Stimulated activated naive CD4-positive, alpha-beta T cell treated with Interleukin-2 at 50 U/mL for 16 hours (primary cell): ENCODE data around the gene NXN.
"Not testable (repeated sequence)": the region's sequence is repeated elsewhere in the genome, so short reads cannot be mapped to it uniquely, and the experiment has no call there.

ENCODE experiments used
- DNase-seq: peaks from one replicate; lab custom pipeline; 2025; lab: John Stamatoyannopoulos, UW

The NXN gene

DNA sequence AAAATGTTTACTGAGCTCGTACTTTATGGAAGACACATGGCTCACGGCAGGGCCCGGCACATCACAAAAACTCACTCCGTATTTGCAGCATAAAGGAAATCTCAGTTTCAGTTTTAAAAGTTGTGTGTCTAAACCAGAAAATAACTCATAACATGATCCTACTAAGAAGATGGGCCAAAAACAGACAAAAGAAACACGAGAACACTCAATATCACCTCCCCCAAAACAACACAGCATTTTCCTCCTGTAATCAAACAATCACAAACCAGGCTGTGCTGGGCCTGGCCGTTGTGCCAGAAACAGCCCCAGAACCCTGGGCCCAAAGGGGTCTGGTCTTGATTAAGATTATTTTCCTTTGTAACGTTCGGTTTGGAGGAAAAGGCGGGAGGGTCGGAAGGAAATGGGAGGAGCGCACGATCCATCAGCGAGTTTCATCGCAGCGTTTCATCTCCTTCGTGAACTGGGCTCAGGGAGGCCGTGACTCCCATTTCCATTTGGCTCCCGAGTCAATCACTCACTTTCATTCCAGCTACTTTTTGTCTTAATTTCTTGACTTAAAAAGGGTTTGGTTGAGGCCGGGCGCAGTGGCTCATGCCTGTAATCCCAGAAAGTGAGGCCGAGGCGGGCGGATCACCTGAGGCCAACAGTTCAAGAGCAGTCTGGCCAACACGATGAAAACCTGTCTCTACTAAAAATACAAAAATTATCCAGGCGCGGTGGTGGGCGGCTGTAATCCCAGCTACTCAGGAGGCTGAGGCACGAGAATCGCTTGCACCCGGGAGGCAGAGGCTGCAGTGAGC, 61.4 kb downstream of the NXN start:
- DNase-seq = no peak

DNA sequence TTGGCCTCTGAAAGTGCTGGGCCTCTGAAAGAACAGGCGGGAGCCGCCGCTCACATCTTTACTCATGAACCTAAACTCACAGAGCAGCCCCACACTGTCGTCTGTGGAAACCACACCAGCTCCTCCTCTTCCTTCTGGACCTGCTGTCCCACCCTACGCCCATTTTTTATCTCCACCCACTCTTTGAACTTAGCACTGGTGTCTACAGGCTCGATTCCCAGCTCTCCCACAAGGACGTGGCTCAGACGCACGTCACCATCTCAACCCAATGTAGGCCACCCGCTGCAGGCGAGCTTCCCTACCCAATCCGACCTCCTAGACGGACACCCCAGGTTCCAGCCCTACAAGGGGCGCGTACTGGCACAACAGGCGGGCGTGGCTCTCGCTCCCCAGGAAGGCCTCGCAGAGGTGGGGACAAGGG, 62.2 kb downstream of the NXN start:
- no peak for DNase-seq

DNA sequence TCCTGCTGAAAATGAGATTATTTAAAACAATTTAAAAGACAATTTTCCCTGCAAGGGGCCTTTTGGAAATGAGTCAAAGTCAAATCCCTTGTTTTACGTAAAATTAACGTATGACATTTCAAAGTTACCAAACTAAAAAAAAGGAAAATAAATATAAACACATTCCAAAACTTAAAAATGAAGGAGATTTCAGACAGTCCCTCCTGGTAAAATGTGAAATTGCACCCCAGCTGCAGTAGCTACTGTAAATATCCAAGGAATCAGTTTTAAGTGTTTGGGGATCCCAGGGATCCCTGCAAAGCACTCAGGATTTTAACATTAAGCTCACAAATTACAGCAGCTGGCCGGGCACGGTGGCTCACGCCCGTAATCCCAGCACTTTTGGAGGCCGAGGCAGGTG, 63.3 kb downstream of the NXN start:
- no peak for DNase-seq

DNA sequence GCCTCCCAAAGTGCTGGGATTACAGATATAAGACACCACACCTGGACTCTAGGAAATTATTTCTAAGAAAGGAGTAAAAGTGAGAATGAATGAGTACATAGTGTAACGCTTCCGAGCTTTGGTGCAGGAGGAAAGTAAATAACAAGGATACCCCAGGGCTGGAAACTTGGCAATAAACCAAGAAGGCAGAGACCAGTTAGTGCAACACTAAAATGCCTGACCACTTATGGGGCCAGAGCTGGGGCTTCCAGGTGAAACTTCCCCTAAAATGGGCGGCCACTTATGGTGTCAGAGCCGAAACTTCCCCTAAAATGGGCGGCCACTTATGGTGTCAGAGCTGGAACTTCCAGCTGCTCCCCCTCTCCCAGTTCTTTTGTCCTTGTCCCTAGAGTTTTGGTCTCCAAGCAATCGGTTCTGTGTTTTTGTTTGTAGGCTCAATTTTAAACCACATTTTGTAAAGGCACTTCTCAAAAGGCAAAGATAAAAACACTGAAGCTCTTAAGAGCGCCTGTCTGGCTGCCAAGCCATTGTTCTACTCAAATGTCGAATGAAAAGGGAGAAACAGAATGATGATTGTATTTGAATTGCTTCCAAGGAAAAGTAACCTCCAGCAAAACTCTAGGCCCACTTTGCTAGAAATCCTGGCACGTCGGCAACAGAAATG, 63.9 kb downstream of the NXN start:
- DNase-seq = no peak

DNA sequence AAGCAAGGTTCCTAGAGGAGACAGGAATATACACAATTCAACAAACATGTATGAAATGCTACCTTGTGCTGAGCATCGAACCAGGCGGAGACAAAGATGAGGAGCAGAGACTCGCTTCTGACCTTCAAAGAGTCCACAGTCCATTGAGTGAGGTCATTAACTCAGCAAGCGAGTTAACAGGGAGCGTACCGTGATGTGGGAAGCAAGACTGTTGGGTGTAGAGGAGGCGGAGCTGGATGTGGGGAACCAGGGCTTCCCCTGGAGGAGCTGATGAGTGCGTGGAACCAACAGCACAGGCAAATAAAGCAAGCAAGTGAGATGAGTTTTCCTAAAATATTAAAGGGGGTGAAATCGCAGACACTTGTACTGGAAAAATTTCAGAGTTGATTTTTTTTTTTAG, 65.0 kb downstream of the NXN start:
- DNase-seq = no peak

DNA sequence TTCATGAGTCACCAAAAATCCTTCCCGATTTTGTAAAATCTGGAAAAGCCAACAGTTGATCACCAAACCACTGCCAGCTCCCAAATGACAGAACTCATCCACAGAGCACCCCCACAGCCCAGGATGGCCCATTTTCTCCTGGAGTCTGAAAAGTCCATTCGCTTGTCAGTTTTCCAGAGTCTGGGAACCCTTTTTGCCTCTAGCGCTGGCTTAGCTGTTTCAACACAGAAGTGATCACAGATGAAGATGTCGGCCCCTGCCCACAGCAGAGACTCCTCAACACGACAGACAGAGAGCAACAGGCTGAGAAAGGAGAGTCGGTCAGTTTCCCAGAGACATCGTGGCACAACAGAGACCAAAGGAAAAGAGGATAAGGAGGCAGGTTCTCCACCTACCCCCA, 66.4 kb downstream of the NXN start:
- DNase-seq = no peak

DNA sequence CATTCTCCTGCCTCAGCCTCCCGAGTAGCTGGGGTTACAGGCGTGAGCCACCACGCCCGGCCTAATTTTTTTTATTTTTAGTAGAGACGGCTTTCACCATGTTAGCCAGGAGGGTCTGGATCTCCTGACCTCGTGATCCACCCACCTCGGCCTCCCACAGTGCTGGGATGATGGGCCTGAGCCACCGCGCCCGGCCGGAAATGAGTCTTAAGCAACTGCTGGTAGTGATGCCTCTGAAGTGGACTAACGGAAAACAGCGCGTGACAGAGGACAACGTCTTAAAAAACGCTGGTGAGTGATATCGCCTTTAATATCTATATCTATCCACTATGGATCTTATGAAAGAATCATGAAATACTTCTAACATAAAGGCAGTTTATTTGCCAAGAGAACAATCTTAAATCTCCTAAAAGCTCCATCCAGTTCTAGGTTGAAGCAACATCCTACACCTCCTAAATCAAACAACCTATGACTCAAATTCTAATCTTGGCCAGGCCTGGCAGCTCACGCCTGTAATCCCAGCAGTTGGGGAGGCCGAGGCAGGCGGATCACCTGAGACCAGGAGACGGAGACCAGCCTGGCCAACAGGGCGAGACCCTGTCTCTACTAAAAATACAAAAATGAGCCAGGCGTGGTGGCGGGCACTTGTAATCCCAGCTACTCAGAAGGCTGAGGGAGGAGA, 69.8 kb downstream of the NXN start:
- DNase-seq = no peak

DNA sequence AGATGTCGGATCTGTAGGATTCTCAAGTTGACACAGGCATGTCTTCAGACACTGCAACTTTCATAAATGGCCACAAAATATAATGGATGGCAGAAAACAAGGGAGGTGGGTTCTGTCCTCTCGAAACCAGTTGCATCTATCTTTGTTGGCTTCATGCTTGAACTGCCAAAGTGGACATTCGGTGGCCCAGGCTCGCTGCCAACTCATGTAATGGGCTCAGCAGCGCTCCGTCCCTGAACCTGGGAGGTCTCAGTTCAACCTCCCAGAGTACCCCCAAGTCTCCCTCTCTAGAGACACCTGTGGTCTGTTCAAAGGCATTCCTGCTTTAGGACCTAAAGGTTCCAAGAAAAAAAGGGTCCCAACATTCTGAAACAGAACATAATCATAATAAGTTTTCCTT, 71.9 kb downstream of the NXN start:
- DNase-seq = no peak

DNA sequence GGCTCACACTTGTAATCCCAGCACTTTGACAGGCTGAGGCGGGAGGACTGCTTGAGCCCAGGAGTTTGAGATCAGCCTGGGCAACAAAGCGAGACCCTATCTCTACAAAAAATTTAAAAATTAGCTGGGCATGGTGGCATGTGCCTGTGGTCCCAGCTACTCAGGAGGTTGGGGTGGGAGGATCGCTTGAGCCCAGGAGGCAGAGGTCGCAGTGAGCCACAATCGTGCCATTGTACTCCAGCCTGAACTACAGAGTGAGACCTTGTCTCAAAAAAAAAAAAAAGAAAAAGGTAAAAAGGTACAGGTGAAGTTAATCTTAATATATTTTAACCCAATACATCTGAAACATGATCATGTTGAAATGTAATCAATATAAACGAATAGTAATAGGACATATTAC, 73.9 kb downstream of the NXN start:
- DNase-seq = not testable (repeated sequence)

DNA sequence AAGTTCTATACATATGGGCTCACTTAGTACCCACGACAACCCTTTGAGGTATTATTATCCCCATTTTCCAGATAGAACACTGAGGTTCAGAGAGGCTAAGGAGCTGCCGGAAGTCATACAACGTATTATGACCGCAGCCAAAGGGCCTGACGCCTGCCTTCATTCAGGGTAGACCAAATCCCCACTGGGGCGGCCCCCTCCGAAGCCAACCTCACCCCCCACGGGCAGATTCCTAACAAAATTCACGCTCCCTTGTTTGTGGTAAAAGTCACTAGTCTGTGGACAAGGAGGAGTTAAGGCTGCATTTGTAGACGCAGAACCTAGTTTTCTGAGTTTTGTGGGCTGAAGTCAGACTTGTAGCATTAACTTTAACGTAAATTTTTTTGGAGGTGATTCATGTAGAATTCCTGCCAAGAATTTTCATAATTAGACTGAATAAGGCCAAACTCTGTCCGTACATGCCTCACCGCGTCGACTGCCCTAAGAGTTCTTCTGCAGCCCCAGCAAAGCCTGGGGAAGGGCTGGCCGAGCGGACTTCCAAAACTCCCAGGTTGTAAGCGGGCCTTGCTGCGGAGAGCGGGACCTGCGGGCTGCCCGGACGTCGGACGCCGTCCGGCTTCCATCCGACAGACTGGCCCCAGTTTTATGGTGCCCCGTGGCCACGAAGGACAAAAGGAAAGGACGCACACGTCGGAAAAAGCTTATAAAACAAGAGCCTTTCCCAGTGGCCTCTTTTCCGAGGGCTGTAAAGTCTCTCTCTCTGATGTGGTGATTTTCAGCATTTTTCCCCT, 75.7 kb downstream of the NXN start:
- DNase-seq = no peak

DNA sequence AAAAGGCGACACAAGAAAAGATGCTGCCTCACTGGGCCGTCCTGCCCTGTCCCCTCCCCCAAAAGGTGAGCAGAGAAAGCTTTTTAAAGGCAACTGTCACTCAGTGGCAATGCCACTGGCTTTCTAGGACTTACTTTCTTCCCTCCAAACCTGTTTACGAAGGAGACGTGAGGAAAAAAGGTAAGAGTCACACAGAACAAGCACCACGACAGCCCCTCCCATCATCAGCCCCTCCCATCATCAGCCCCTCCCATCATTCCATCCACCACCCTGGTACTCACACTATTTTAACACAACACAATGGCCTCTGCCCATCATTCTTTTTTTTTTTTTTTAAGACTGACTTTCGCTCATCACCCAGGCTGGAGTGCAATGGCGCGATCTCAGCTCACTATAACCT, 77.1 kb downstream of the NXN start:
- no peak for DNase-seq

GRCh38 chr17:901964-902363, 77.6 kb downstream of the NXN start:
- DNase-seq = no peak

DNA sequence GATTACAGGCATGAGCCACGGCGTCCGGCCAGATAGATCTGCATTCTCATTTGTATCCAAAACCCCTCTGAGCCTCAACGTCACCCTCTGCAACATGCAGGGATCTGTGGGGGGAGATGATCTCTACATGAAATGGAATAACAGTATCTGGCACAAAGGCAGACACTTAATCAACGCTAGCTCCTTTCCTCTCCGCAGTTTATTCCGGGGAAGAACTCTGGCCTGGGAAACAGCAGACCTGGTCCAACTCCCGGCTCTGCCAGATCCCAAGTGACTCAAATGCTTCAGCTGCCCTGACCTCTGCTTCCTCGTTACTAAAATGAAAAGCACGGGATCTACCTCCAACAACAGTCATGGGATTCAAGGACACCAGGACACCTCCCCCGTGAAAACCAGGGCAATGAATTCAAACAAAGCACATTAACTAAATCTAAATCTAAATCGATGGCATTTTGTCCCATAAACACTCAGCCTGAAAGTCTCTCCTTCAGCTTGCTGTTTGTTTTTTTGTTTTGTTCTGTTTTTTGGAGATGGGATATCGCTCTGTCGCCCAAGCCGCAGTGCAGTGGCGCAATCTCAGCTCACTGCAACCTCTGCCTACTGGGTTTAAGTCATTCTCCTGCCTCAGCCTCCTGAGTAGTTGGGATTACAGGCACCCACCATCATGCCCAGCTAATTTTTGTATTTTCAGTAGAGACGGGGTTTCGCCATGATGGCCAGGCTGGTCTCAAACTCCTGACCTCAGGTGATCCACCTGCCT, 78.2 kb downstream of the NXN start:
- no peak for DNase-seq

DNA sequence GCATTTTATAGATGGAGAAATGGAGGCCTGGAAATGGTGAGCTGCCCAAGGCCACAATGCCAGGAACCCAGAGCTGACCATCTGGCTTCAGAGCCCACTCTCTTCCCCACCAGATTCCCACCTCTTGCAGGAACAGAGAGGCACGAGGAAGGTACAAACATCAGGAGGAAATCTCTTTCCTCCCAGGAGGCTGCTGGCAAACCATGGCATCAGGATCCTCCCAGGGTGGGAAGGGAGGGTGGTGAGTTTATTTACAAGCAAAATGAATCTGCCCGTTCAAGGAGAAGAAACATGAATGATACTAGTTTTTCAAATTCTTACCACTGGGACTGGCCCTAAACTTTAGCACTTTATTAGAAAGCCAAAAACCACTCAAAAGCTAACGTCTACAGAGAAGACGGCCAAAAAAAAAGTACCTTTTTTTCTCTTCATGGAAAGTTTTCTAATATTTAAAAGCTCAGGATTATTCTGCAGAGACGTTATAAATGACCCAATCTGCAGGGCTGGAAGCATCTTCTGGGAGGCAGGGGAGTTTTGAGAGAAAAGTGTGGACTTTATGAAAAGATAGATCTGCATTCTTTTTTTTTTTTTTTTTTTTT, 79.1 kb downstream of the NXN start:
- no peak for DNase-seq

GRCh38 chr17:897970-898619, 81.5 kb downstream of the NXN start:
- DNase-seq = no peak

GRCh38 chr17:896953-897661, 82.5 kb downstream of the NXN start:
- no peak for DNase-seq

- DNase-seq = no peak
Measured at GRCh38 chr17:896454-896853, 83.1 kb downstream of the NXN start.

- no peak for DNase-seq
Measured at GRCh38 chr17:892958-893357, 86.6 kb downstream of the NXN start.

DNA sequence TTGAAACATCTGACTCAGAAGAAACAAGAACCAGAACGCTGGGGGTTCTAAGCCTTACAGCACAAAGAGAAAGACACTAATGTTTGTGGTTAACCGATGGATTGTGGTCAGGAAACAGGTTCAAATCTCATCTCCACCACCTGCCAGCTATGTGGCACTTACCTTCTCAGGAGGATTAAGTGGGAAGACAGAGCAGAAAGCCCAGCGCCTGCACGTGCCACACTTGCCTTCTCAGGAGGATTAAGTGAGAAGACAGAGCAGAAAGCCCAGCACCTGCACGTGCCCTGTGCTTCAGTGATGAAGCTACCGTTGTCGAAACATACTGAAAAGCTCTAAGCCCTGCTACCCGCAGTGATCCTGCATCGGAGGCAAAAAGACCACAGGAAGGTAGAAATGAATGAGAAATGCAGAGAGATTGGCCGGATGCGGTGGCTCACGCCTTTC, 90.6 kb downstream of the NXN start:
- DNase-seq = no peak
